HepG2 (cell line): ENCODE measurements around the gene GMEB2. TPM values are rescaled to one million over a fixed set of nuclear protein-coding genes. Genes with fewer than 3 reads are reported as not detected.

Experiments used
- CBX1 ChIP-seq: IDR thresholded peaks from one replicate; pipeline ENCODE4 v1.6.1; 2016; ENCODE audit warnings: antibody characterized with exemption, low read depth
- CENPX ChIP-seq: sonication (generic); formaldehyde crosslinking; IDR thresholded peaks from 2 replicates; pipeline ENCODE4 v1.9.0; 2021; ENCODE audit warnings: mild to moderate bottlenecking, missing genetic modification reagents, moderate library complexity
- CHCHD3 ChIP-seq: sonication (generic); formaldehyde crosslinking; IDR thresholded peaks from 2 replicates; pipeline ENCODE4 v1.8.0; 2022; ENCODE audit warnings: mild to moderate bottlenecking, missing genetic modification reagents, moderate library complexity
- GLMP ChIP-seq: sonication (generic); formaldehyde crosslinking; IDR thresholded peaks from 2 replicates; pipeline ENCODE4 v1.9.0; 2021; ENCODE audit warnings: missing genetic modification reagents, mild to moderate bottlenecking, borderline replicate concordance
- HIC2 ChIP-seq: sonication (generic); formaldehyde crosslinking; IDR thresholded peaks from 2 replicates; pipeline ENCODE4 v1.9.0; 2022; ENCODE audit warnings: low read depth, missing genetic modification reagents
- KLF12 ChIP-seq: sonication (generic); formaldehyde crosslinking; IDR thresholded peaks from 2 replicates; pipeline ENCODE4 v1.4.0; 2020; ENCODE audit warnings: missing genetic modification reagents, borderline replicate concordance
- MLX ChIP-seq: IDR thresholded peaks from 2 replicates; pipeline ENCODE4 v1.6.1; 2016
- MYPOP ChIP-seq: sonication (generic); formaldehyde crosslinking; IDR thresholded peaks from 2 replicates; pipeline ENCODE4 v1.8.1; 2023; ENCODE audit warnings: mild to moderate bottlenecking, moderate library complexity, missing genetic modification reagents
- RFX3 ChIP-seq: IDR thresholded peaks from 2 replicates; pipeline ENCODE4 v1.6.1; 2016; ENCODE audit warnings: missing biosample characterization, missing genetic modification reagents
- RXRB ChIP-seq: IDR thresholded peaks from 2 replicates; pipeline ENCODE4 v1.6.1; 2016; ENCODE audit warnings: borderline replicate concordance, missing genetic modification reagents, missing compliant biosample characterization
- SOX5 ChIP-seq: IDR thresholded peaks from 2 replicates; pipeline ENCODE4 v1.6.1; 2016; ENCODE audit warnings: borderline replicate concordance
- YEATS2 ChIP-seq: sonication (generic); formaldehyde crosslinking; IDR thresholded peaks from 2 replicates; pipeline ENCODE4 v1.4.0; 2020; ENCODE audit warnings: missing genetic modification reagents, borderline replicate concordance
- ZBED4 ChIP-seq: sonication (generic); formaldehyde crosslinking; IDR thresholded peaks from 2 replicates; pipeline ENCODE4 v1.4.0; 2020; ENCODE audit warnings: missing genetic modification reagents, borderline replicate concordance
- ZMYM4 ChIP-seq: sonication (generic); formaldehyde crosslinking; IDR thresholded peaks from 2 replicates; pipeline ENCODE4 v1.8.1; 2023; ENCODE audit warnings: mild to moderate bottlenecking, missing genetic modification reagents
- ZNF350 ChIP-seq: sonication (generic); formaldehyde crosslinking; IDR thresholded peaks from 2 replicates; pipeline ENCODE4 v1.4.0; 2020; ENCODE audit warnings: mild to moderate bottlenecking, low read depth, missing genetic modification reagents, borderline replicate concordance
- ZNF431 ChIP-seq: sonication (generic); formaldehyde crosslinking; IDR thresholded peaks from 2 replicates; pipeline ENCODE4 v1.9.0; 2022; ENCODE audit warnings: missing genetic modification reagents, low read depth, mild to moderate bottlenecking, borderline replicate concordance
- ZNF460 ChIP-seq: sonication (generic); formaldehyde crosslinking; IDR thresholded peaks from 2 replicates; pipeline ENCODE4 v1.5.1; 2020; ENCODE audit warnings: missing genetic modification reagents, mild to moderate bottlenecking, borderline replicate concordance
- ZNF720 ChIP-seq: sonication (generic); formaldehyde crosslinking; IDR thresholded peaks from 2 replicates; pipeline ENCODE4 v1.4.0; 2020; ENCODE audit warnings: missing genetic modification reagents
- ZSCAN29 ChIP-seq: sonication (generic); formaldehyde crosslinking; conservative IDR thresholded peaks from 2 replicates; pipeline ENCODE4 v1.4.0; 2020; ENCODE audit warnings: mild to moderate bottlenecking, missing genetic modification reagents
- polyA plus RNA-seq, 8 experiments: library from polyadenylated mRNA; depleted of rRNA in 3 of 8; stranded (reverse) in 7 of 8; unstranded in 1 of 8; fragments of >200 nt; fragmentation: Illumina TruSeq in 4 of 8; extraction: Trizol in 4 of 8; gene quantifications; 2 replicates each; pipeline versions ENCODE4 v1.2.1 to v1.2.3, GENCODE V29; 2011 to 2016; ENCODE audit warnings: low read depth in 4 of 8, missing spikeins in 1 of 8, mixed read lengths in 1 of 8; ENCODE audit not compliant: insufficient read depth in 1 of 8
- total RNA-seq, 5 experiments: library from RNA; depleted of rRNA; stranded (reverse); fragments of >200 nt; fragmentation: Illumina TruSeq; extraction: Trizol; gene quantifications; 2 replicates each; pipeline ENCODE4 v1.2.3, GENCODE V29; 2016; ENCODE audit warnings: low read depth in 1 of 5

GMEB2 gene
- total and polyA plus RNA-seq, 2 of the 13 experiments (the other 11 are each of a cell fraction or from before 2014, with no cell fraction given): 10.6 to 12.4 TPM

GRCh38 chr20:63577317-63577894 lies 49.5 kb downstream of the GMEB2 start (continued):
- TF ChIP-seq ZBED4 (CRISPR knock-in tag): 0 out of 2 replicates have a peak, but pooled peaks have one; percentile 30
- 0 out of 2 replicates have a peak, but pooled peaks have one; percentile 26 for TF ChIP-seq ZSCAN29 (CRISPR knock-in tag)
- no peak for TF ChIP-seq CENPX (CRISPR knock-in tag)
- TF ChIP-seq YEATS2: peak; percentile 40; the same call in 1 of the 2 replicates
- TF ChIP-seq SOX5: peak; percentile 42; the same call in 1 of the 2 replicates
- no peak for TF ChIP-seq CHCHD3 (CRISPR knock-in tag)
- peak; percentile 60; the same call in 1 of the 2 replicates for TF ChIP-seq RXRB
- no peak for TF ChIP-seq CBX1
- no peak for TF ChIP-seq GLMP
- no peak for TF ChIP-seq KLF12 (CRISPR knock-in tag)
- no peak; the same call in 1 of the 2 replicates for TF ChIP-seq ZNF350
- TF ChIP-seq RFX3: no peak
- peak; percentile 26; the same call in 1 of the 2 replicates for TF ChIP-seq ZMYM4 (CRISPR knock-in tag)
- peak; percentile 99 for TF ChIP-seq MLX (CRISPR knock-in tag)
- no peak for TF ChIP-seq ZNF431
- TF ChIP-seq ZNF460: no peak; the same call in 1 of the 2 replicates
- TF ChIP-seq HIC2 (CRISPR knock-in tag): peak; percentile 85
- peak; percentile 34; the same call in 1 of the 2 replicates for TF ChIP-seq MYPOP (CRISPR knock-in tag)
- TF ChIP-seq ZNF720 (CRISPR knock-in tag): no peak
